Activated CD4-positive, alpha-beta T cell treated with anti-CD3 and anti-CD28 coated beads, Interleukin-2, Interleukin-6, amounts not matched to agents 100 ng/mL and 50 ng/mL, durations not matched to agents 16 hours and 8 hours (primary cell): ENCODE results near the gene MAP2.

Experiments used
- DNase-seq: peaks from one replicate; pipeline ENCODE4 v3.0.0-alpha.2; 2020

MAP2 gene

DNA sequence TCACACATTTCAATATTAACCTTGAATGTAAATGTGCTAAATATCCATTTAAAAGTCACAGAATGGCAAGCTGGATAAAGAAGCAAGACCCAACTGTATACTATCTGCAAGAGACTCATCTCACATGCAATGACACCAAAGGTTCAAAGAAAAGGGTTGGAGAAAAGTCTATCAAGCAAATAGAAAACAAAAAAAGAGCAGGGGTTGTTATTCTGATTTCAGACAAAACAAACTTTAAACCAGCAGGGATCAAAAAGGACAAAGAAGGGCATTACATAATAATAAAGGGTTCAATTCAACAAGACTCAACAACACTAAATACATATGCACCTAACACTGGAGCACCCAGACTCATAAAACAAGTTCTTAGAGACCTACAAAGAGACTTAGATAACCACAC is 333.3 kb downstream of the MAP2 start:
- no peak for DNase-seq

DNA sequence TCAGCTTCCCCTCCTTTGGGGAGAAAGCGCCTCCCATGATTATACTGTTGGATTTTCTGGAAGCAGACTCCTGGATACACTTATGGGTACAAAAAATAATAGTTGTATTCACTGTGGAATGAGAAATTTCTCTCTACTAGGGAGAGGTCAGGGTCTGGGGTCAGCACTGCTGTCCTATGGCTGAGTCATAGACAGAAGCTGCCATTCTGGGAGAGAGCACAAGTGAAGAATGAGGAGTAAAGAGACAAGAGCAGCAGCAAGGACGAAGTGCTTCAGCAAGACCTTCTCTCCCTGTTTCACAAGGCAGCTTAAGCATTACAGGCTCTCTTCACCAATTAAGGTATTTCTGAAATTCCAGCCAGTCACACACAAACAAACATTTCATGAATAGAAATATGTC is 337.7 kb downstream of the MAP2 start:
- DNase-seq = no peak

DNA sequence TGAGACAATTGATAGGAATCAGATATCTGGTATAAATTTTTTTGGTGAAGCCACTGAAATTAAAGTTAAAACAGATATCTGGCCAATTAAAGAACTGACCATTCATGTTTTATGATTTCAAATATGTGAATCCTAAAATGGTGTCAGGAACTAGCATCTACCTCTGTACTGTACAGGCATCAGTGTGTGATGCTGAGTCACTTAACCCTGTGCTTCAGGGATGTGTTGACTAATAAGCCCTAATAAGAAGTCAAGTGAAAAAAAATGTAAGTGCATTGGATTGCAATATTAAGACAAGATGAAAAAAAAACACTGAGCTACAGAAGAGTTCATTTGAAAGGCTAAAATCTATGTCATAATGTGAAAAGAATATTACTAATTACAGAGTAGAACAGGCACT is 338.7 kb downstream of the MAP2 start:
- no peak for DNase-seq

DNA sequence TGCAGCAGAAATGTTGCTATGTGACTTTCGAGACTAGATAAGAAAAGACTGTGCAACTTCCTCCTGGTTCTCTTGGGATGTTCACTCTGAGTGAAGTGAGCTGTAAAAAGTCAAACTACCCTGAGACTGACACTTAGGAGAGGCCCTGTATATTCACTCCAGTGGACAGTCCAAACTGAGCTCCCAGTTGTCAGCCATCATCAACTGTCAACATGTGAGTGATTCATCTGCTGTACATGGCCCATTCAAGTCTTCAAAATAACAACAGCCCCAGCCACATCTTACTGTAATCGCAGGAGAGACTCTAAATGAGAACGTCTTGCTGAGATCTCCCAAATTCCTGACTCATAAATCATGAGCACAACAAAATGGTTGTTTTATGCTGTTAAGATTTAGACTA is 339.3 kb downstream of the MAP2 start:
- no peak for DNase-seq

DNA sequence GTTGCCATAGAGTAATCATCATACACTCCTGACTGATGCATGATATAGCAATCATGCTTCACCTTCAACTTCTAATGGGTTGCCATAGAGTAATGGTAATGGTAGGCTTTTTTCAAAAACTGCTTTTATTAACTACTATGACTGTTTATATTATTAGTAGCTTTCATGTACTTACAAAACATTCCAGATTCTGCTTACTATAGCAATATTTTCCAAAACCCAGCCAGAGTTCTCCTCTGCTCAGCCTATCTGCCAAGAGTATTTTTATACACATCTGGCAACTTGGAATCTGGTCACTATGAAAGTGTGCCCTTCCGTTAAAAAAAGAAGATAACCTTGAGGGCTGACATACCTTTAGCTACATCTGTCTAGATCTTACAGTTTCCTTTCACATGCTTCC is 342.8 kb downstream of the MAP2 start:
- DNase-seq = no peak

DNA sequence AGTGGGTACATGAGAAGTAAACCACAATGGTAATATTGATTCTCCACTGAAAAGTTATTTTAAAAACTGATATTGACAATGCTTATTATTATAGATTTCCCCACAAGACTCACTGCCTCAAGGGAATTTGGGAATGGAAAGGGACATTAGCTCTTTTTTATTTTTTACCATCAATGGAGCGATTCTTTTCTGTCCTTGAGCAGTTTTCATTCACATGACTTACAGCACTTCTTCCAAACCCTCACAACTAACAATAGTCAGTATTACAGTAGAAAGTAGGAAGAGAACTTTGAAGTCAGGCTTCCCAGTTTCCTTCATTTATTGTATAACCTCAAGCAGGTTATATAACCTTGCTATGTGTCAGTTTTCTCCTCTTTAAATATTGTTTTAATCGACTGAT is 343.5 kb downstream of the MAP2 start:
- DNase-seq = no peak

DNA sequence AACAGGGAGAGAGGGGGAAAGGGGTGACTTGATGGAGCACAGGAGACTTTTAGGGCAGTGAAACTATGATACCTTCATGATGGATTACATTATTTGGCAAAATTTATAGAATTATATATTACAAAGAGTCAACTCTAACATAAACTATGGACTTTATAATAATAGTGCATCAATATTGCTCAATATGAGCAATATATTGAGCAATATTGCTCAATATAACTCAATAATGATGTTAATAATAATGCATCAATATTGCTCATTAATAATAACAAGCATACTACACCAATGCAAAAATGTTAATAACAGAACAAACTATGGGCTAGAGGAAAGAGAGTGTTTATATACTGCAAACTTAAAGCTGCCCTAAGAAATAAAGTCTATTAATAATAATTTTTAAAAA is 344.7 kb downstream of the MAP2 start:
- no peak for DNase-seq

DNA sequence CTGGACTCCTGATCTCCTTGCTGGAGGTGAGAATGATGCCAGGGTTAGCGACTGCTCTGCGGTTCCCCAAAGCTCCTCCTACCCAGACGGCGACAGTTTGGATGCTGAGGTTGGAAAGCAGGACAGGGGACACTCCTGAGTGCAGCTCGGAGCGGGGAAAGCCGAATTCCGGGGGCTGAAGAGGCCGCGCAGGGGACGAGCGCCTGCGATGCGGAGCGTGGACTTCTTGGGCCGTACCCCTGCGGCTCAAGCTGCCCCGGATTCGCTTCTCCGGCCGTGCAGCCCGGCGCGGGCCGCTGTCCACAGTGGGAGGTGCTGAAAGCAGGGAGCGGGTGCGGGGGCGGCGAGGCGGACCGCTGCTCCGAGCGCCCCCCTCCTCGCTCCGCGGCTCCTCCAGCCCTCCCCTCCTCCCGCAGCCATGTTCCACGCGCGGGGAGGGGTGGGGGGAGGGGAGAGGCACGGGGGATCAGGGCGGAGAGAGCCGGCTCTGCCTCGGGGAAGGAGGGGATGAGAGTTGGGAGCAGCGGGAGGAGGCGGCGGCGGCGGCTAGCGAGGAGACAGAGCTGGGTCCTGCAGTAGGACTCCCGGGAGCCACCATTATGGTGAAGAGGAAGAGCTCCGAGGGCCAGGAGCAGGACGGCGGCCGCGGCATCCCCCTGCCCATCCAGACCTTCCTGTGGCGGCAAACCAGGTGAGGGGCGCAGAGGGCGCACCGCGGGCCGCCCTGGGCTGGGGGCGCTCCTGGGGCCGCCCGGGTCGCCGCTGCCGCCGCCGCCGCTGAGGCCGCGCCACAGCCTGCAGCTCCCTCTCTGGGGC is 347.8 kb downstream of the MAP2 start, which contains the start of gene UNC80:
TSS of gene UNC80 (plus strand) at position 359 of the 816 bp plus-strand sequence. CDS start at position 600, 241 bp downstream.
- DNase-seq = peak; percentile 19

DNA sequence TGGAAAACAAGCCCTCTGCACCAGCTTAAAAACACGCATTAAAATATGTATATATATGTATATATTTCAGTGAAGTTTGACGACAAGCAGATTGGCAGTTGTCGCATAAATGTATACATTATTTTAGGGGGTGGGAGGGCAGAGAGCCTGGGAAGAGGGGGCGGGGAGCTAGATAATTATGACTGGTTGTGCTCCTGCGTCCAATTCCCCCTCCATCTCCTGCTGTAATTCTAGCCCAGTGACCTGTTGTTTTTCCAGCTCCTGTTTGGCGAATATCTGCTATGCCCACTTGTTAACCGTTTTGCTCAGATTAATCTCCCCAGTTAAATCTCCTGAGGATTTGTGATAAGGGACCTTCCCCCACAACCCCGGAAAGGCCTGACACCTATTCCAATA is 348.4 kb downstream of the MAP2 start:
- DNase-seq = no peak

DNA sequence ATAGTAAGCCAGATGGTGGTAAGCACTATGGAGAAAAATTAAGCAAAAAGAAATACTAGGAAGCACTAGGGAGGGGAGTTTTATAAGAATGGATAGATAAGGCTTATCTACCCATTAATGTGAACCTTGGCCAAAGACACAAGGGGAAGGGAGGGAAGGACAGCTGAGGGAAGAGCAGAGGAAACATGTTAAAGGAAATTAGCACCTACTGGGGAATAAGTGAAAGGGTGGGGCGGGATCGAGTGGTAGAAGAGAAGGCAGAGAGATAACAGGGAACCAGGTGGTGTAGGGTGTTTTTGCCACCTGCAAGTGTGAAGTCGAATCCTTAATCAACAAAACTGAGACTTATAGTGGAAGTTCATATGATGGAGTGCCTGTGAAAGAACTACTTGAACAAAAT is 349.5 kb downstream of the MAP2 start:
- no peak for DNase-seq
